HG03159 (cell line): ENCODE measurements around the gene ZNF532.
"Not testable (repeated sequence)": the region's sequence is repeated elsewhere in the genome, so short reads cannot be mapped to it uniquely, and the experiment has no call there.

Experiments
- ATAC-seq: cut with Tn5 transposase; IDR thresholded peaks from one replicate; pipeline ENCODE4 v1.9.1; 2021; ENCODE audit warnings: mild to moderate bottlenecking, moderate library complexity; ENCODE audit not compliant: unreplicated experiment

The ZNF532 gene

DNA sequence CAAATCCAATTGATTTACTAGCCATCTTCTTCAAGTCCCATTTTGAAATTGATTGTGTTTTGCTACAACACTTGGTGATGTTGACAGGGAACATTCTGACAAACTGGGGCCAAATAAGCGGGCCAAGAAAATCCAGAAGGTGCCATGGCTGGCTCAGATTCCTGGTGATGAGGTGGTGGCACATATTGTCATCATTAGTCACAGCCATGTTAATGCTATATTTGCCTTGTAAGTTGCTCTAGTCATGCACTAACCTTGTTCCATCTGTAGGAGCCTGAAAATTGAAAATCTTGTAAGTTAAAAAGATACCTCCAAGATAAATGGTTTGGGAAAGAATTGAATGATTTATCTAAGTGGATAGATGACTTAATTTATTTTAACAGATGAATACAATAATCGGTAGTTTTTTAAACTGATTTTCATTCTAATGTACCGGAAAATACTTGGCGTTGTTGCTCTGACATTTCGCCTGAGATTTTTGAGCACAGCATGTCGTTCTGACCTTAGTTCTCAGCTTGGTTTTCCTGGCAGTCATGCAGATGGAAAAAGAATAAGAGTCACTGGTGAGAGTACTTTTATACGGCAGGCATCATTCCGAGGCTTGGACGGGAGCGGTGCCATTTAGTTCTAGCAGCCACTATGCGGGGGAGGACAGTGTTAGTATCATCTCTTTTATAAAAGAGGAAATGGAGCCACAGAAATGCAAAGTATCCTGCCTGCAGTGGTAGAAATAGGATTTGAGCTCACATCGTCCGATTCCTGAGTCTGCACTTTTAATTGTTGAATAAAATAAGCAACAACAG is 133.9 kb downstream of the ZNF532 start:
- ATAC-seq = no peak

DNA sequence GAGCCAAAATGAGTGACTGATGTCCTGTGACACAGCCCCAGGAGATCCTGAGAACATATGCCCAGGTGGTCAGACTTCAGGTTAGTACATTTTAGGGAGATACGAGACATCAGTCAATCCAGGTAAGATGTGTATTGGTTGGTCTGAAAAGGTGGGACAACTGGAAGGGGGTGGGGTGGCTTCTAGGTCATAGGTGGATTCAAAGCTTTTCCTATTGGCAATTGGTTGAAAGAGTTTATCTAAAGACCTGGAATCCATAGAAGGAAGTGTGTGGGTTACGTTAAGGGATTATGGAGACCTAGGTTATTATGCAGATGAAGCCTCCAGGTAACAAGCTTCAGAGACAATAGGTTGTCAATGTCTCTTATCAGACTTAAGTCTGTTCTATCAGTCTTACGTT is 136.5 kb downstream of the ZNF532 start:
- ATAC-seq = no peak

DNA sequence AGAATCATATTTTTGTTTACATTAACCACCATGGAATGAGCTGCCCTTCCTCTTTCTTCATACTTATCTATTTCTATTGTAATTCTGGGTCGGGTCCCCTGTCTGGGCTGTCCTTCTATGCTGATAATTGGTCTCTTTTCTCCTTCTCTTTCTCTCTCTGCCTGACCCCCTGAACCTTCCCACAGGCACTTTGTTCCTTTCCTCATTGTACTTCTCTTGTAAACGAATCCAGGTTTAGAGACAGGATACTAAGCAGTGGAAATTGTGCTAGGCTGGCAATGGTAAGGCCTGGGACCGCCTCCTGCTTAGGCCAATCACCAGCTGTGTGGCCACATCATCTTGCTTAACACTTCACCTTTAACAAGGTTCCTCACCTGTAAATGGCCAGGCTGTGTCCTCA is 137.0 kb downstream of the ZNF532 start:
- no peak for ATAC-seq

DNA sequence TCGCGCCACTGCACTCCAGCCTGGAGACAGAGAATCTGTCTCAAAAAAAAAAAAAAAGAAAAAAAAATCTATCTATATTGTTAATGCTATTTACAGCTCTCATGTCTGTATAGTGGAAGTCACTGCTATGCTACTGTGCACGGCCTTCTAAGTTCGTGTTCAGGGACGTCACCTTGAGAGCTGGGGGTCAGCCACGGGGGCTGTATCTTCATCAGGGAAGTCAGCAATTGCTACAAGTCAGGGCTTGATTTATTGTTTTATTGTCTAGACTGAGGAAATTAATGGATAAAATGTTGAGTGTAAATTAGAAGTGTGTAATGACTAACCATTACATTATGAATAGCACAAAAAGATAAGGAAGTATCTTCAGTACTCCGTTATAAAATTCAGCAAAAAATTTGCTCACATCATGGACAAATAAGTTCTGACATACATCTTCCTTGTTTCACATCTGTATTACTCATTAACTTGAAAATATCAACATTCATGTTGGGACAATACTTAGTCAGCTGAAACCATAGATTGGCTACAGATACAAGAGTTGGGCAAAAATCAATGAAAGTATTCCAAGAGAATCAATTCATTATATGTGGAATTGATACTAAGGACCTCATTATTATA is 138.4 kb downstream of the ZNF532 start:
- ATAC-seq = no peak

DNA sequence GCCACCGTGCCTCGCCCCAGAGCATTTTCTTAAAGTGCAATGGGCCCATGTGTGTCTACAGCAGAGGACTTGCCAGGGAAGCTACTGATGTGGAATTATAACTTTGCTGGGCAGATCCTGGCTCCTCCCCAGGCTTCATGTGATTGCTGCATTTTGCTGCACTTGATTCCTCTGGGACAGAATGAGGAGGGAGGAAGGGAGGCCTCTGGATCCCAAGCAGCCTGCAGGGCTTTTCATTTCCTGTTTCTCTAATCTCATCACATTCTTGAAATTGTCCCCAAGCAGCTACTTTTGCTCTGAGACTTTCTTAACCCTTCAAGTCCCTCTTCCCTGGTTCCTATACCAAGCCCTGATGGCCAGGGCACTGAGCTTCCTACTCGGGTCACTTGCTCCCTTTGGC is 140.6 kb downstream of the ZNF532 start:
- no peak for ATAC-seq

DNA sequence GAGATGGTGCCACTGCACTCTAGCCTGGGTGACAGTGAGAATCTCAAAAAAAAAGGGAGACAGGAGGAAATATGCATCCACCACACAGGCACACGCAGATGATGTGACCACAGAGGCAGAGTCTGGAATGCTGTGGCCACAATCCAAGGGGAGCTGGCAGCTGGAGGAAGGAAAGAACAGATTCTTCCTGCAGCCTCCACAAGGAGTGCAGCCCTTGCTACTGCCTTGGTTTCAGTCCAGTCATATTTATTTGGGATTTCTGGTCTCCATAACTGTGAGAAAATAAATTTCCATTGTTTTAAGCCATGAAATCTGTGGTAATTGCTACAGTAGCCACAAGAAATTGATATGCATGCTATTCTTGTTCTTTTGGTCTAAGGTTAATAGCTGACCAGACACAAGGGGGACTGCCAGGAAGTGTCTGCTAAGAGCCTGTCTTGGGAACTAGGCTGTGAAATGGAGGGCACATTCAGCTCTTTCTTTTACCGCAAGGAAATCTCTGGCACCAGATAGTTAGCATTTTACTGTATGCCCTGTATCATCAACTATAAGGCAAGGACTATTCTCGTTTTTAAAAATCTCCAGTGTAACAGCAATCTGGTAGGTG is 141.9 kb downstream of the ZNF532 start:
- no peak for ATAC-seq

DNA sequence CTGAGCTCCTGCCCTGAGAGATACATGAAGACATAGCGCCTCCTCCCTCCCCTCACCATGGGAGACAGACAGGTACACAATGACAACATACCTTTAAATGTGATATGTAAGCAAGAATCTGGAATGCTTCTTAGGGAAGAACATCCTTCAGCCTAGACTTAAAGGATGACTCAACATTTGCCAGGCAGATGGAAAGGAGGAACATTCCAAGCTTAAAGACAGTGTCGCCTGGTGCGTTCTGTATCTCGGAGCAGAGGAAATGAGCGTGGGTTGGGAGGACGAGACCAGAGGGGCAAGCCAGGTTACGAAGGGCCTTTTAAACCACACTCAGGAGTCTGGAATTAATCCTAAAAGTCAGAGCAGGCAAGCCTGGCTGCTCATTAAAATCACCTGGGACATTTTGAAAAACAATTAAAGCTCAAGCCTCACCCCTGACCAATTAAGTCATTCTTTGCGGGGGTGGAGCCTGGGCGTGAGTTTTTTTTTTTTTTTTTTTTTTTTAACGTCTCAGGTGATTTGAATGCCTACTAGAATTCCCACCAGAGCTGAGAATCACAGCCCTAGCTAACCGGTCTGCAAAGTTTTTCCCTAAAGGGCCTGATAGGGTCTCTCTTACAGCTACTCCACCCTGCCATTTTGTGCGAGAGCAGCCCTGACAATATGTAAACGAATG is 143.8 kb downstream of the ZNF532 start:
- ATAC-seq = no peak

DNA sequence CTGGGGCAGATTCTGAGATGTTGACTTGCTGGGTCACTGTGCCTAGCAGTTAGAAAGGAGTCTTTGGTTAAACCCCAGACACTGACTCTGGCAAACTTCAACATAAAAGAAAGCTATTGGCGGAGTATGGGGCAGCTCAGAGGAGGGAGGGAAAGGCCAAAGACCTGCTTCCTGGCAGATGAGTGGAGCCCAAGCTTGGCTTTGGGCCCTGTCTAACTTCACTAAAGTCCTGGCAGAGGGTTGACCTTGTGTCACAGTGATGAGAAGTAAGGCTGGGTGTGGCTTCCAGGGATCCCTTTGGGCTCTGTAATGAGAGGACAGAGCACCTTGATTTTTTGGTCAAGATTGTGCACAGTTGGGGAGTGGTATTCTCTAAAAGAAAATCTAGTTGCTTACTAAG is 145.2 kb downstream of the ZNF532 start:
- ATAC-seq = no peak

DNA sequence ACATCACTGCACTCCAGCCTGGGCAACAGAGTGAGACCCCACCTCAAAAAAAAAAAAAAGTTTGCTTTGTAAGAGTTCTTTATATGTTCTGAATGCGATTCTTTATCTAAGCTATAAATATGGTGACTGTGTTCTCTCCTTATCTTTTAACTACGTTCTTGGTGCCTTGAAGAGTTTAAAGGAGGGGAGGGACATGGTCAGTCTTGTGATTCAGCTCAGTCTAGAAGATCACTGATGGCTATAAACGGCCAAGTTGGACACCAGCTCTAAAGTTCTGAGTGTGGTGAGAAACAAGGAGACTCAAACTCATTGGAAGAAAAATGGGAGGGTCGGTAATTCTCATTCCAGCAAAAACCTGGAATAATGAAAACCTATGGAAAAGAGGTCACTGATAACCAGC is 146.6 kb downstream of the ZNF532 start:
- ATAC-seq = no peak

DNA sequence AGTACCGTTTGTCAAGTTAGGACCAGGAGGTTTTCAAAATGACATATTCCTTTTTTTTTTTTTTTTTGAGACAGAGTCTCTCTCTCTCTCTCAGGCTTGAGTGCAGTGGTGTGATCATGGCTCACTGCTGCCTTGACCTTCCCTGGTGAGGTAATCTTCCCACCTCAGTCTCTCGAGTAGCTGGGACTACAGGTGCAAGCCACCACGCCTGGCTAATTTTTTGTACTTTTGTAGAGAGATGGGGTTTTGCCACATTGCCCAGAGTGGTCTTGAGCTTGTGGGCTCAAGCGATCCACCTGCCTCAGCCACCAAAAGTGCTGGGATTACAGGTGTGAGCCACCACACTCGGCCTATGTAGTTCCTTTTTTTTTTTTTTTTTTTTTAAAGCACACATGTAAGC is 147.1 kb downstream of the ZNF532 start:
- no peak for ATAC-seq

DNA sequence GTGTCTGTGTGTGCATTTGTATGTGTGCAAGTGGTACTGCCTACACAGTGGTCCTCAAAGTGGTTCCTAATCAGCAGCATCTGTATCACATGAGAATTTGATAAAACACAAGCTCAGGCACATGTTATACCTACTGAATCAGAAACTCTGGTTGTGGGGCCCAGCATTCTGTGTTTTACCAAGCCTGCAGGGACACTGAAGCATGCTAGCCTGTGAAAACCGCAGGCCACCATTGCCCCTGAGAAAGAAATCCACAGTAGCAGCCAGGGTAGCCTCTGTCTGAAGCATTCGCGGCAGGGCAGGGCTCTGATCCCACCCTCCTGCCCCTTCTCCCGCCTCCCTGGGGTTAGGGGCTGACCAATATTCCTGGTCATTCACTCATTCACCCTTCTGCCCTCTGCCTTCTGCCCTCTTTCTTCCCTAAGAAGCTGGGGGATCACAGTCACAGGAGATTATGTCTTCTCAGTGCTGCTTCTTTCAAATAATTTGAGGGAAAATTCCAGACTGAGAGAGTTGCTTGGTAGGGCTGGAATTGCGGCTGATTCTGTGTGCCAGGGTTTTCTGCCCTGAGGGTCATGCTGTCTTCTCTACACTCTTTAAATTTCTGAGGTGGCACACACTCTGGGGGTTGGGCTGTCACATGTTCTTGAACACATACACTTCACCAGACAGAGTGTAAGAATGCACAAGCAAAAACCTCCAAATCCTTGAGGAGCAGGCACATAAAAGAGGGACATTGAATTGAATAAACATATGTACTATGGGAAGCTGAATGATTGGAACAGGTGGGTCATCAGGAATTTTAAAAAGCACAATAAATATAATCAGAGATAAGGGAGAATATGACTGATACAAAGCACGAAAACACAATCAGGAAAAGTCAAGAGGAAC is 148.4 kb downstream of the ZNF532 start:
- no peak for ATAC-seq

DNA sequence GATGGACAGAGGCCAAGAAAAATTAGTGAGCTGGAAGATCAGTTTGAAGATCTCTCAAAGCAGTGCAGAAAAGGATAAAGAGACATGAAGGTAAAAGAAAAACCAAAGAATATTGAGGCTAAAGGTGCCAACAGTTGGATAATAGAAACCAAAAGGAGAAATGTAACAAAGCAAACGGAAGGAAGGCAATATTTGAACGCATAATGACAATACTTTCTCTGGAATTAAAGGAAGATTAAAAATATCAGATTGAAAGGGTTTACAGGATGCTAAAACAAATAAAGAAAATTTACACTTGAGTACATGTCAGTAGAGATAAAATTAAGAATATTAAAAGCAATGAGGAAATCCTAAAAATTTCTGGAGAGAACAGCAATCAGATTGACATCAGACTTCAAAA is 149.1 kb downstream of the ZNF532 start:
- ATAC-seq = no peak

DNA sequence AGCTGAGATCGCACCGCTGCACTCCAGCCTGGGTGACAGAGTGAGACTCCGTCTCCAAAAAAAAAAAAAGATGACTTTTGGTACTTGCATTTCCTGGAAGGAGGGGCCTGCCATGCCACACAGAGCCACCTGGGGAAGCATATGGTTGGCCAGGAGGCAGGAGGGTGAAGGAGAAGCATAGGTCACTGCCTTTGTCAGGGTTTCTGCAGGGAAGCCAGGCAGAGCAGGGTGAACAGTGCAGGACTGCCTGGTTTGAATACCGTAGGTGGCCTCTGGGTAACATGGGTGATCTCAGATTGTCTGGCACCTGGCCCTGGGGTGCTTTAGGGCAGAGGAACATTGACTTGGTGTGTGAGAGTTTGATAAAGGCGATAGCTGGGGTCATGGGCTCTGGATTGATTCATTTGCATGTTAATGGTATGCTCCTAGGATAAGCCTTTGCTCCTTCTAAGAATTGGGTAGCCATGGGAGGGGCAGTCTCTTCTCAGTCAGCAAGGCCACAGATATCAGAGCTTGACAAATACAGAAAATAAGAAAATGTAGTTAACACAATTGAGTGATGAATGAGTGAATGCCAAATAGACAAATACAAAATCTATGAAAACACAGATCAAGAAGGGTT is 151.0 kb downstream of the ZNF532 start:
- ATAC-seq = no peak

DNA sequence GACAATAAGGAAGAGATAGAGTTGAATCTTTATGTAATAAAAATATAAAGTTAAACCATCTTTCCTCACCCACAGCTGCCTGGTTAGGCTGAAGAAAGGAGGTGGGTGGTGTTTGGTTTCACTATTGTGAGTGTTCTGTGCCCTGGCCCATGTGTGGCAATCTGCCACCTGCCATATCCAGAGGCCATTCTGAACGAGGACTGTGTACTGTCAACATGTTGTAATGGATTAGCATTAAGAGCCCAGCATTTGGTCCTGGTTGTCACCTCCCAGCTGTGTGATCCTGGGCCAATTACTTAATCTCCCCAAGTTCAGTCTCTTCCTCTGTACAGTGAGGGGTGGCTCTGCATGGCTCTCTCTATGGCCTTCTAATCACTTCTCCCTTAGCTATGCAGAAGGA is 156.8 kb downstream of the ZNF532 start:
- no peak for ATAC-seq

DNA sequence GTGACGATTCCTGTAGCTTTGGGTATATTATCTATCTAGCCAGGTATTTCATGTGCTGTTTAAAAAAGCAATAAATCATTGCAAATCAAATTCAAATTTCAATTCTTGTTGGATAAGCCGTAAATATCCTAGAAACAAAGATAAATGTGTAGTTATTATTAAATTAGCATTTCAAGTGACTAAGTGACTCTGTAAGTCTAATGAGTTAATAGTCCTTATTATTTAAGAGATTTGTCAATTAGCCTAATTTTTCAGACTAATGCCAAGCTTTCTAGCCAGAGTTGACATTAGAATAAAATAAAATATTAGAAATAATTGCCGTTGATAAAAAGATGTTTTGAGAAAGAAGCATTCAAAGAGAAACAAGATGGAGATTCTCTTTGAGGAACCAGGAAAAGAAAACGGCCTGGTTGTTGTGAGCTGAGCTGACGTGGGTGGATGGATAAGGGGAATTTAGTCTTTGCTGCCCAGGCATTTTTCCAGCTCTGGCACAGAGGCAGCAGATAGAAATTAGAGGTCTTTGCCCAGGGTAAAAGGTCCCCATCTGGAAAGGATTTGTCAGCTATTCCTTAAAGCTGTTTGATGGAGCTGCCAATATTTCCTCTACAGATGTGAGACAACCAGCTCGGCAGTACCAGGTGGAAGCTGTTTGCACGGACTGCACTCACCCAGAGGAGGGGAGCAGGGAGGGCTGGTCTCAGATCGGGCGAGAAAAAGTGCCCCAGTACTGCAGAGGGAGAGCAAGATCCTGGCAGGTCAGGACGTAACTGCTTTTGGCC is 157.7 kb downstream of the ZNF532 start:
- no peak for ATAC-seq

DNA sequence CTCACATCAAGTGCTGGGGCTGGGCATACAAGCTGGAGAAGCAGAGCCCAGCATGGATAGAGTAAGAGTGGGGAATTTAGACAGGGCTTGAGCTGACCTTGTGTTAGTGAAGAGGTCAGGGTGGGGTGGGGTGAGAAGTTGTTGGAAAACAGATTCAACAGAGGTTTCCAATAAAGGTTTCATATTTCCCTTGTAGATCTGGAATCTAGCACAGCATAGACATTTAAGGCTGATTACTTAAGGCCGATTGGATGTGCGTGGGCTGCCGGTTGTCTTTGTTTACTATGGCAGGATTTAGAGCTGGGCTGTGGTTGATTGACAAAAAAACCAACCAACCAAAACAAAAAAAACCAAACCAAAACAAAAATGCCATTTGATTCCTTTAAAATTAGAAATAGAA is 160.2 kb downstream of the ZNF532 start:
- ATAC-seq = no peak

DNA sequence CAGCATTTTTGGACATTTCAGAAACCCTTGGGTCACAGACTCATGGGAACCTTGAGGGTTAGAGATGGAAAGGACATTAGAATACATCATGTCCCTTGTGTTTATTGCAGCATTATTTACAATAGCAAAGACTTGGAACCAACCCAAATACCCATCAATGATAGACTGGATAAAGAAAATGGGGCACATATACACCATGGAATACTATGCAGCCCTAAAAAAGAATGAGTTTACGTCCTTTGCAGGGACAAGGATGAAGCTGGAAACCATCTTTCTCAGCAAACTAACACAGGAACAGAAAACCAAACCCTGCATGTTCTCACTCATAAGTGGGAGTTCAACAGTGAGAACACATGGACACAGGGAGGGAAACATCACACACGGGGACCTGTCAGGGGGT is 160.9 kb downstream of the ZNF532 start:
- ATAC-seq = not testable (repeated sequence)

DNA sequence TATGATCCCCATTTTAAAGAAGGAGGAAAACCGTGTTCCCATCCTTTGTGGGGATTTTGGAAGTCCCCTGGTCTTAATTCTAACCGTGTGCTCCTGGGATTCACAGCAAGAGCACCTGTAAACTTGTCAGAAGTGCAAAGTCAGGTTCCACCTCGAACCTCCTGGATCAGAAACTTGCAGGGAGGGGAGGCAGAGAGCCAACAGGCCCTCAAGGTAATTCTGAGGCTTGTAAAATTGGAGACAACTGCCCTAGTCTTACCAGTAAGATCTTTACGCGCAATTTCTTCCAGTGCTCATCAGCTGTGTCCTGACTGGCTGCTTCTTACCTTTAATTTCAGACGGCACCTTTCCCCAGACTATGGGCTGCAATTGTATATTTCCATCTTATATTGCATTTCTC is 161.7 kb downstream of the ZNF532 start:
- no peak for ATAC-seq

DNA sequence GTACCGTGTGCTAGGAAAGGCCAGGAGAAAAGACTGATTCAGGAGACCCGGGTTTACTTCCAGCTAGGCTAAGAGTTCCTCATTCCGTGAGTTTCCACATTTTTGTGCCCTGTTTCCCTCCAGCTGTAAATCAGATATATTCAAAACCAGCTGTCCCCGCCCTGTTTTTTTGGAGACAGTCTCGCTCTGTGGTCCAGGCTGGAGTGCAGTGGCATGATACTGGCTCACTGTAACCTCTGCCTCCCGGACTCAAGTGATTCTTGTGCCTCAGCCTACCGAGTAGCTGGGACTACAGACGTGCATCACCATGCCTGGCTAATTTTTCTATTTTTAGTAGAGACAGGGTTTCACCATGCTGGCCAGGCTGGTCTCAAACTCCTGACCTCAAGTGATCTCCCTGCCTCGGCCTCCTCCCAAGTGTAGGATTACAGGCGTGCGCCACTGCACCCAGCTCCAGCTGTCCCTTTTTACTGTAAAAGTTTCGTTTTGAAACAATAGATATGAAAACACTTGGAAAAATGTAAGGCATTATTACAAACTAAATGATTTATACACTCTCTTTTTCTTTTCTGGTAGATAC is 162.2 kb downstream of the ZNF532 start:
- ATAC-seq = no peak
